Measurements from ENCODE around the gene CCND2. TPM values are rescaled to one million over a fixed set of nuclear protein-coding genes. Genes with fewer than 3 reads are reported as not detected.

Gene CCND2
- total and polyA plus RNA-seq, 4 donors = 0.50 to 16.5 (median 3.0) TPM

GRCh38 chr12:4238577-4238976 lies 35.0 kb upstream of the CCND2 start:
- no peak for DNase-seq (ENCODE audit: low spot score)
- H3K9ac ChIP-seq (ENCODE audit: low read depth in 1 of 2, low read length in 2 of 2) = no peak overlapping the region
- 77% methylated on average over 2 of the region's 2 CpGs for WGBS
- TF ChIP-seq CTCF (IDR thresholded peaks at IDR 0.05; ENCODE audit: low read depth, low read length, missing input control) (no peak), RXRA (IDR thresholded peaks at IDR 0.05) (no peak), JUND (IDR thresholded peaks at IDR 0.05) (no peak), YY1 (IDR thresholded peaks at IDR 0.05) (no peak), ZBTB33 (IDR thresholded peaks at IDR 0.05) (no peak), FOXA2 (IDR thresholded peaks at IDR 0.05) (no peak), ATF3 (IDR thresholded peaks at IDR 0.05) (no peak), HNF4A (conservative IDR thresholded peaks at IDR 0.05) (no peak), REST (IDR thresholded peaks at IDR 0.05) (no peak), MAX (IDR thresholded peaks at IDR 0.05) (no peak), EGR1 (IDR thresholded peaks at IDR 0.05; ENCODE audit: low read depth in 2 of 2) (no peak)
- no peak overlapping the region for H3K4me3 ChIP-seq (ENCODE audit: low read depth in 1 of 3, low read length in 3 of 3)
- H3K36me3 ChIP-seq (ENCODE audit: control insufficient read depth in 4 of 4, insufficient read depth in 3 of 4, low read depth in 1 of 4, low read length in 3 of 4) = no peaks in the 10 kb centered on the region
- no peak overlapping the region for H3K27ac ChIP-seq (ENCODE audit: low read depth in 1 of 2, low read length in 2 of 2)
- peaks cover 0 to 15% (median 1%) of the 10 kb centered on the region in 4 donors for H3K27me3 ChIP-seq (ENCODE audit: control insufficient read depth in 4 of 4, insufficient read depth in 4 of 4, low read length in 3 of 4)
- H3K9me3 ChIP-seq (ENCODE audit: control insufficient read depth in 4 of 4, low read length in 3 of 4) = peaks cover 0 to 8% (median 0%) of the 10 kb centered on the region in 4 donors
- H3K4me1 ChIP-seq (ENCODE audit: control insufficient read depth in 4 of 4, insufficient read depth in 4 of 4, low read length in 3 of 4) = no peaks in the 10 kb centered on the region

GRCh38 chr12:4239746-4240145 lies 33.8 kb upstream of the CCND2 start:
- TF ChIP-seq HNF4G (IDR thresholded peaks at IDR 0.05) = no peak
- no peak for TF ChIP-seq FOXA1 (IDR thresholded peaks at IDR 0.05)
- TF ChIP-seq FOXA2 (IDR thresholded peaks at IDR 0.05) = no peak
- TF ChIP-seq ZBTB33 (IDR thresholded peaks at IDR 0.05) = no peak
- 87% methylated on average over 4 of the region's 4 CpGs for WGBS
- Histone ChIP-seq H3K27me3 (ENCODE audit: control insufficient read depth in 4 of 4, insufficient read depth in 4 of 4, low read length in 3 of 4) (peaks cover 0 to 13% (median 1%) of the 10 kb centered on the region in 4 donors), H3K4me1 (ENCODE audit: control insufficient read depth in 4 of 4, insufficient read depth in 4 of 4, low read length in 3 of 4) (no peaks in the 10 kb centered on the region), H3K36me3 (ENCODE audit: control insufficient read depth in 4 of 4, insufficient read depth in 3 of 4, low read depth in 1 of 4, low read length in 3 of 4) (no peaks in the 10 kb centered on the region), H3K9me3 (ENCODE audit: control insufficient read depth in 4 of 4, low read length in 3 of 4) (peaks cover 0 to 8% (median 0%) of the 10 kb centered on the region in 4 donors), H3K27ac (ENCODE audit: low read depth in 1 of 2, low read length in 2 of 2) (no peak overlapping the region), H3K9ac (ENCODE audit: low read depth in 1 of 2, low read length in 2 of 2) (no peak overlapping the region), H3K4me3 (ENCODE audit: low read depth in 1 of 3, low read length in 3 of 3) (no peak overlapping the region)
- no peak for DNase-seq (ENCODE audit: low spot score)
